Erythroblast (primary cell): ENCODE data around the gene CLTCL1.
"Not testable (repeated sequence)": the region's sequence is repeated elsewhere in the genome, so short reads cannot be mapped to it uniquely, and the experiment has no call there.

Experiments
- DNase-seq, 2 experiments: peaks; one replicate each; lab custom pipeline; 2025; lab: John Stamatoyannopoulos, UW
- GATA1 ChIP-seq: IDR thresholded peaks from 2 replicates; pipeline ENCODE4 v1.6.1; 2011; ENCODE audit warnings: low read depth, mild to moderate bottlenecking, control low read depth, low read length, moderate library complexity
- POLR2A ChIP-seq: IDR thresholded peaks from 2 replicates; pipeline ENCODE4 v1.6.1; 2011; ENCODE audit warnings: mild to moderate bottlenecking, low read length

The CLTCL1 gene

DNA sequence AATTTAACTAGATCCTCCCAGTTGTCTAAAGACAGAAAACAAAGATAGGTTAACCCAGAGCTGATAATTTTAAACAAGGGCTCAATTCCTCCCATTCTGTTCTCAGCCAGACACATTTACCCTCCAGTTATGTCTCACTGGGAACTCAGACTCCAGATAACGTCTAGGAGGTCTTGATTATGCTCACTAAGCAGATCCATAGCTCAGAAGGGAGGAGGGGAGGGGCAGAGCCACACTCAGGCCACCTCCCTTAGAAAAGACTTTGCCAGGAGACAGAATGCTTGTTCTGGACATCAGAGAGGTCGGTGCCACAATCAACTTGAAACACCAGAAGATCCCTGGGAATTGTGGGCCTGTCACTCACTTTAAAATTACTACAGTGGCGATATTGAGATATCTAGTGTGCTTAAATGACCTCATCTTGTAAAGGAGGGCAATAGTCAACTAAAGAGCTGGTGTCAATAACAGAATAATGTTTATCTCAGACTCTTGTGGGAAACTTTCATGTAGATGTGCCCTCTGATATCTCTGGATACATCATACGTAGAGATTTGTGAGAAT is 83.2 kb downstream of the CLTCL1 start:
- TF ChIP-seq POLR2A (no peak), GATA1 (no peak)
- no peak for DNase-seq

DNA sequence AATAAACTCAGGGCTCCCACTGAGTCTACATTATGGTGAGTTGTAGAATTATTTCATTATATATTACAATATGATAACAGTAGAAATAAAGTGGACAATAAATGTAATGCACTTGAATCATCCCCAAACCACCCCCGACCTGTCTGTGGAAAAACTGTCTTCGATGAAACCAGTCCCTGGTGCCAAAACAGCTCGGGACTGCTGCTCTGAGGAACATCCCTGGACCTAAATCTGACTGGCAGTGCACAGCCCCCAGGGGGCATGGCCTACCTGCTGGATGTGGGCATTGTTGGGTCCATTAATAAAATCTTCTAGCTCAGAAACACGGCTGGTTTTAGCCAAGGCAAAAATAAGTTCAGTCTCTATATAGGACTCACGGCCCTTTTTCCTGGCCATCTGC is 83.6 kb downstream of the CLTCL1 start:
- no peak for TF ChIP-seq GATA1
- TF ChIP-seq POLR2A, result no peak

DNA sequence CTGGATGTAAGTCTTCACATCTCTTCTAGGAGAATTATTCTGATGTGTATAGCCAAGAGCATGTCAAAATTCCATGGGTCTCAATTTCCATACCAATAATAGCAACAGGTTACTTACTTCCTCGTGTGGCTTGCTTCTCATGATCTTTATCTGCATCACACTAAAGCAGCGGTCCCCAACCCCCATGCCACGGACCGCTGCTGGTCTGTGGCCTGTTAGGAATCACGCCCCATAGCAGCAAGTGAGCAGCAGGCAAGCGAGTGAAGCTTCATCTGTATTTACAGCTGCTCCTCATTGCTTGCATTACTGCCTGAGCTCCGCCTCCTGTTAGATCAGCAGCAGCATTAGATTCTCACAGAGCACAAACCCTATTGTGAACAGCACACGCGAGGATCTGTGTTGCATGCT is 84.1 kb downstream of the CLTCL1 start:
- TF ChIP-seq GATA1, result no peak
- TF ChIP-seq POLR2A, result no peak
- DNase-seq, result no peak

More for the DNA sequence above, 83.6 kb downstream of the CLTCL1 start:
- DNase-seq, result no peak

DNA sequence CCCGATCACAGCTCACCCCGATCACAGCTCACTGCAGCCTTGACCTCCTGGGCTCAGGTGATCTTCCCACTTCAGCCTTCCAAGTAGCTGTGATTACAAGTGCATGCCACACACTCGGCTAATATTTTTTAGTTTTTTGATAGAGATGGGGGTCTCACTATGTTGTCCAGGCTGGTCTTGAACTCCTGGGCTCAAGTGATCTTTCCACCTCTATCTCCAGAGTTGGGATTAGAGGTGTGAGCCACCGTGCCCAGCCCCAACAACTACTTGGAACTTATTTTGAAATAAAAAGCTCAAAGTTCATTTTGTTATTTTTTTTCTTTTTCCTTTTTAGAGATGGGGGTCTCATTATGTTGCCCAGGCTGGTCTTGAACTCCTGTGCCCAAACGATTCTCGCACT is 85.2 kb downstream of the CLTCL1 start:
- TF ChIP-seq POLR2A, result no peak
- no peak for TF ChIP-seq GATA1
- no peak for DNase-seq

DNA sequence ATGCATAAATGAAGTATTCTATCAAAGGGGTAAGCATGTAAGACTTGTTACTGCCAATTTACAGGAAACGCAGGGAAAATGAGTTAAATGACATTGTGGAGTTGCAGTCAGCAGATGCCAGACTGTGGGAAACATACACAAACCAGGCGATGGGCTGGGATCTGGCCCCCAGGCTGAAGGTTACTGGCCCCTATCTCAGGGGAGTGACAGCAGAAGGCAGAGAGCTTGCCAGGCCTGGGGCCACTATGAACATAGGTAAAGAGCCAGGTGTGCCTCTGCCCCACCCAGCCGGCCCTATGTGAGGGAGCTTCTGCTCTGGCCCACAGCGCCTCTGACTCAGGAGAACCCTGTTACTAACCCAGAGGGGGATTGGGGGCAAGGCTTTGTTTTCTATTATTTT is 86.9 kb downstream of the CLTCL1 start:
- no peak for DNase-seq
- no peak for TF ChIP-seq POLR2A
- TF ChIP-seq GATA1, result no peak

DNA sequence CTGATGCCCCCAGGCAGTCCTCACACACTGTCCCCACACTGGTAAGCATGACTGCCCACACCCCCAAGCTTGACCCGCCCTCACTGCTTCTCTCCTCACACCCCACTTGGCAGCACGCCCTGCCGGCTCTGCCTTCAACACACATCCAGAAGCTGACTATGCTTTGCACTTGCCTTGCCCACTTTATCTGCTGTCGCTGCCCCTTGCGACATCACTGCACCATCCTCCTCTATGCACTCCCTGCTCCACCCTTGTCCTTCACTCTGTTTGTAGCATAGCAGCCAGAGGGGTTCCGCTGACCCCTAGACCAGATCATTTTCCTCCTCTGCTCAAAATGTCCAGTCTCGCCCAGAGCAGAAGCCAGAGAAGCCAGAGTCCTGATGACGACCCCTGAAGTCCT is 87.7 kb downstream of the CLTCL1 start:
- no peak for TF ChIP-seq POLR2A
- TF ChIP-seq GATA1, result no peak
- DNase-seq, result peak; percentile 62 to 81

DNA sequence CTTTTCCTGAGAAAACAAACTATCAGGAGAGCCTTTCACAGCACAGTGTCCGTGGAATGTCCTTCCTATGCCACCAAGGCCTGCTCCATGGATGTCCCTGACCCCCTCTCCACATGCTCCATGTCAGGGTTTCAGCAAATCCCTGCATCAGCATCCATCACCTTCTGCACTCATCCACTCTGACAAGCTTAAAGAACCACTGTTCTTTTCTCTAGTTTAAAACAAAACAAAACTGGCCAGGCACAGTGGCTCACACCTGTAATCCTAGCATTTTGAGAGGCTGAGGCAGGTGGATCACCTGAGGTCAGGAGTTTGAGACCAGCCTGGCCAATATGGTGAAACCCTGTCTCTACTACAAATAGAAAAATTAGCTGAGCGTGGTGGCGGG is 88.7 kb downstream of the CLTCL1 start:
- not testable (repeated sequence) for DNase-seq

DNA sequence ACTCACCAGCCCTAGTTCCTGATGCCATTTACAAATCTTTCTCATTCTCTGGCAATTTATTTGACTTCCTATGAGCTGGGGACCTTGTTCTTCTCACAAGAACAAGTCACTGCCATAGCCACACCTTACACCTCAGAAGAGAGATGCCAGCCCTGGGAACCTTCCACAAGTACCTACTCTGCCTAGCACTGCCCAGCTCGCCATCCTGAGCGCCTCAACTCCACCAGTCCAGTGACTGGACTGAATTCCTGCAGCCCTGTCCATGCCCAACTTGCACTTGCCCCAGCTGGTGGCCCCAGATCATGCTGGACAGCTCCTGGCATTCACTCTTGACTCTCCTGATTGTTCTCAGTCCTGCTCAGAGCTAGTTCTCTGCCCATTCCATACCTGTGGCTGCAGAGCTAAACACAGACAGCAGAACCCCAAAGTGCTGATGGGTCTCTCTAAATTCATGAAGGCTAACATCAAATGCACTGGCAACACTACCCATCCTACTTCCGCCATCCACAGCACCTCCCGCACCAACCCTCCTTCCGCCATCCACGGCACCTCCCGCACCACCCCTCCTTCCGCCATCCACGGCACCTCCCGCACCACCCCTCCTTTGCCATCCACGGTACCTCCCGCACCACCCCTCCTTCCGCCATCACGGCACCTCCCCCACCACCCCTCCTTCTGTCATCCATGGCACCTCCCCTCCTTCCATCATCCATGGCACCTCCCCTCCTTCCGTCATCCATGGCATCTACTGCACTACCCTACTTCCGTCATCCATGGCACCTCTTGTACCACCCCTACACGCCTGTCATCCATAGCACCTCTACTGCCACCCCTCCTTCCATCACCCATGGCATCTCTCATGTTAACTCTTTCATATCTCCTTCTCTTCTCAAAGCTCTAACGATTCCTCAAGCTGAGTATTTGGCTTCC is 89.4 kb downstream of the CLTCL1 start:
- TF ChIP-seq GATA1, result no peak
- TF ChIP-seq POLR2A, result no peak
- DNase-seq, result peak; percentile 9 to 40

DNA sequence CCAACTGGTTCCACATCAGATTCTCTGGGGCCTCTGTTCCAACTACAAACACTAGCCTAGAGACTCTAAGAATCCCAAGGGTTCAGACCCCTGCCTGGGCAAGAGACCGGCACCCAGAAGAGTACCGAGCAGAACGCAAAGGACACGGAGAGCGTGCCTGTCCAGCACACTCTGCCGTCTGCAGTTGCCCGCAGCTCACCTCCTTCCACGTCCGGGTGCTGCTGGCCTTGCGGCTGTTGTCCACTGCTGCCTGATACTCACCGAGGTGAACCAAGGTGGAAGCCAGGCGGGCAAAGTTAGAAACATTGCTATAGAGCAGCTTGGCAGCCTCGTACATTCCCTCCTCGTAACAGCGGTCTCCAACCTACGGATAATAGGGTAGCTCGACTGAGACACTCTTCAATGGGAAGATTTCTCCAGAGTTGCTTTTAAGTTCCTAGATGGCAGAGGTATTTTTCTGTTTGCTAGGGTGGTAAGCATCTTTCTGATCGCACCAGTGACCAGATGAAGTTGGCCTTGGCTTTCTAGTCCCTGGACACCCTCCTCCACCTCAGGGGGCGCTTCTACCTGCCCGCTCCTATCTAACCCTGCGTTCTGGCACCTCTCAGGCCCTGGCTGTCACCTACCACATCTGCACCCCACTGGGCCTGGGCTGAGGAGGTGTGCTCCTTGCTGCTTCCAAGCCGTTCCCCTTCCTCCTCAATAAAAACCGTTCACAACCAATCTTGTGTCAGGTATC is 90.2 kb downstream of the CLTCL1 start:
- no peak for TF ChIP-seq POLR2A
- TF ChIP-seq GATA1, result no peak
- DNase-seq, result no peak

DNA sequence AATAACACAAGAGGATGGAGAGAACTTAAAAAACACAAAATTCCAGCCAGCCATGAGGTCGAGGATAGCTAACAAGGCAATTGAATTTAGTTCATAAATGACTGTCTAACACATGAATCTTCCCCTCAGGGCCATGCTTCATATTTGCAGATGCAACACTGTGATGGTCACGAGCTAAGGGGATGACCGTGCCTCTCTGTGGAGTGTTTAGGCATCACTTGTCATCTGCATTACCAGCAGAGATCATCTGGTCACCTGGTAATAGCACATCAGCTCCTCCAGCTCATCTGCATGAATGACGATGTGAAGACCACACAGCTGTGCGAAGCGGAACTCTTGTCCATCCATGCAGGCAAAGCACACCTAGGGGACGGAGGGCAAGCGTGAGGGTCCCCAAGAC is 92.0 kb downstream of the CLTCL1 start:
- DNase-seq, result no peak
- no peak for TF ChIP-seq POLR2A
- no peak for TF ChIP-seq GATA1

DNA sequence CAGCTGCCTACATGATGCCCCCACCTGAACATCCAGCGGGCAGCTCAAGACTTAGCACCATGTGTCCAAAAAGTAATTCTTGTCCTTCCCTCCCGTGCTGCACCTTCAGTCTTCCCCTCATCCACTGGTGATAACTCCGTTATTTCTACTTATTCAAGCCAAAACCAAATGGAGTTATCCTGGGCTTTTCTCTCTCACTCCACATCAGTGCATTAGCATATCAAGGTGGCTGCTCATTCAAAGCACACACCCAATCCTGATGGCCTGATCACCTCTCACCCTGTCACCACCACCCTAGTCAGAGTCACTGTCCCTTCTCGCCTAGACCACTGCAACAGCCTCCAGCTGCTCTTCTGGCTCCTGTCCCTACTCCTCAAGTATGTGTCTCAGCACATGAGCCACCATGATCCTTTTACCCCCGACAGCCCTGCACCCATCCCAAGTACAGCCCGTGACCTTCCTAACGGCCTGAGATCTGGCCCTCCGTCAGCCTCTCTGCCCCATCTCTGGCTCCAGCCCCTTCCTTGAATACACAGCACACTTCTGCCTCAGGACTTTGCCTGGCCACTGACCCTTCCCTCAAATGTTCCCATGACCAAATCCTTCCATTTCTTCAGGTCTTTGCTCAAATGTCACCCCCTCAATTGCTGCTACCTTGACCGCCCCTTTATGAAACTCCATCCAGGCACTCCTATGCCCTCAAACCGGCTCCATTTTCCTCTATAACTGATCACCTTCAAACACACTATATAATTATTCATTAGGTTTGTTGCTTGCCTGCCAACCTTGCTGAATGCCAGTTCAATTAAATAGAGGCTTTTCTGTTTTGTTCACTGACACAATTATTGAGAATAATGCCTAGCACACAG is 93.3 kb downstream of the CLTCL1 start:
- TF ChIP-seq GATA1 (no peak), POLR2A (no peak)
- DNase-seq, result no peak

DNA sequence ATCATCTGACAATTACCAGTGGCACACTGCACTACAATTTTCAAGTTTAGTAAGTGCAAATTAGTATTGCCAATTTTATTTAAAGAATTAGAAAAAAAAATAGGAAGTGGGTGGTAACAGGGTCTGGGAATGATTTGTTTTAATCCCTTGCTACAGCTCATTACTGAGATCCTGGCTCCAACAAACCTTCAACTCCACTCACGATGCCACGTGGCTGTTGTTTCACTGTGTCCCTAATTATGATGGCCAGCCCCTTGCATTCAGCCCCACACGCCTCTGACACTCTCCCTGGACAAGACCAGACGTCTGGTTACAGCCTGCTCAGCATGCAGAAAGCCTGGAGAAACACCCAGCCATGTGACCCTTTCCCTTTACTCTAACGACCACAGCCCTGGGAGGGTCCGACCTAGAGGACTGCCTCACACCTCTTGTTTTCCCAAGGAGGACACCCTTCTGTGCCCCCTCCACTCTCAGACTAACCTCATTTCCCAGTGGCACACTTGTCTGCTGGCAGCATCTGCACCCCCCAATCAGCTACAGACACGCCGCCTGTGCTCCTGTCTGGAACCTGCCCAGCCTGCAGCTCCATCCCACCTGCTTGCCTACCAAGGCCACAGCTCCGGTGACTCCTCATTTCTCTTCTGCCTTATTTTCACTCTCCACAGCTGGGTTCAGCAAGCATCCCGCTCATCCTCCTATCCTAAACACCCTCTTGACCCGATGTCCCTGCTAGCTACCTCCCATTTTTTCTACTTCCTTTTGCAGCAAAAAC is 94.5 kb downstream of the CLTCL1 start:
- TF ChIP-seq GATA1 (no peak), POLR2A (no peak)
- no peak for DNase-seq
